ENCODE data around the gene CALCR.

DNA sequence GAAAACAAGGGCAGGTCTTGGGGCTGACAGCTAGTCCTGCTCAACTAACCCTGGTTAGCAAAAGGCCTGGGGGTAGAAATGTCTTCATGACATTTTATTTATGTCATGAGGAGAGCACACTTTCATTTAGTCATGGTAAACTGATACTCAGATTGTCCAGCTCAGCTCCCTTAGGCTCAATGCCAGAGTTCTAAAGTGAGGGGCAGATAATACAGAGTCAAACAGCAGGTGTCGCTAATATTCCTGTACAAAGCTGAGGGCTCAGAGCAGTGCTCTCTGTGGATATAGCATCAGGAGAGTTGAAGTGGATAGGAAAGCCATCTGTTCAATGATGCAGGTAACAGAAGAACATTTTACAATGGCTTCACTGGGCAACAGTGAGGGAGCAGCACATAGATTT lies 26.8 kb upstream of the CALCR start:
- TF ChIP-seq POLR2AphosphoS5 (IDR thresholded peaks at IDR 0.05) (no peak), POLR2A (IDR thresholded peaks at IDR 0.05) (no peak), EP300 (IDR thresholded peaks at IDR 0.05) (no peak)
- TF ChIP-seq, protein P1, sequence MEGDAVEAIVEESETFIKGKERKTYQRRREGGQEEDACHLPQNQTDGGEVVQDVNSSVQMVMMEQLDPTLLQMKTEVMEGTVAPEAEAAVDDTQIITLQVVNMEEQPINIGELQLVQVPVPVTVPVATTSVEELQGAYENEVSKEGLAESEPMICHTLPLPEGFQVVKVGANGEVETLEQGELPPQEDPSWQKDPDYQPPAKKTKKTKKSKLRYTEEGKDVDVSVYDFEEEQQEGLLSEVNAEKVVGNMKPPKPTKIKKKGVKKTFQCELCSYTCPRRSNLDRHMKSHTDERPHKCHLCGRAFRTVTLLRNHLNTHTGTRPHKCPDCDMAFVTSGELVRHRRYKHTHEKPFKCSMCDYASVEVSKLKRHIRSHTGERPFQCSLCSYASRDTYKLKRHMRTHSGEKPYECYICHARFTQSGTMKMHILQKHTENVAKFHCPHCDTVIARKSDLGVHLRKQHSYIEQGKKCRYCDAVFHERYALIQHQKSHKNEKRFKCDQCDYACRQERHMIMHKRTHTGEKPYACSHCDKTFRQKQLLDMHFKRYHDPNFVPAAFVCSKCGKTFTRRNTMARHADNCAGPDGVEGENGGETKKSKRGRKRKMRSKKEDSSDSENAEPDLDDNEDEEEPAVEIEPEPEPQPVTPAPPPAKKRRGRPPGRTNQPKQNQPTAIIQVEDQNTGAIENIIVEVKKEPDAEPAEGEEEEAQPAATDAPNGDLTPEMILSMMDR (IDR thresholded peaks at IDR 0.05) = no peak

Data from stomach (tissue), 4 donors.